Subcutaneous adipose tissue (tissue), 4 donors: ENCODE results near the gene CHN2. TPM values are rescaled to one million over a fixed set of nuclear protein-coding genes. Genes with fewer than 3 reads are reported as not detected.

ENCODE experiments used
- CTCF ChIP-seq: fragments of 450-650 bp; IDR thresholded peaks from one replicate; pipeline ENCODE4 v1.5.1; 2016; ENCODE audit warnings: low read depth, mild to moderate bottlenecking, control low read depth, antibody characterized with exemption, moderate library complexity
- total RNA-seq, 4 donors: library from RNA; depleted of rRNA; stranded (reverse); fragments of >200 nt; gene quantifications; one replicate each; pipeline ENCODE4 v1.1.0, GENCODE V29; 2016

Gene CHN2
- total RNA-seq, 4 donors from 2014 or later: 10.0 to 19.4 (median 13.8) TPM

DNA sequence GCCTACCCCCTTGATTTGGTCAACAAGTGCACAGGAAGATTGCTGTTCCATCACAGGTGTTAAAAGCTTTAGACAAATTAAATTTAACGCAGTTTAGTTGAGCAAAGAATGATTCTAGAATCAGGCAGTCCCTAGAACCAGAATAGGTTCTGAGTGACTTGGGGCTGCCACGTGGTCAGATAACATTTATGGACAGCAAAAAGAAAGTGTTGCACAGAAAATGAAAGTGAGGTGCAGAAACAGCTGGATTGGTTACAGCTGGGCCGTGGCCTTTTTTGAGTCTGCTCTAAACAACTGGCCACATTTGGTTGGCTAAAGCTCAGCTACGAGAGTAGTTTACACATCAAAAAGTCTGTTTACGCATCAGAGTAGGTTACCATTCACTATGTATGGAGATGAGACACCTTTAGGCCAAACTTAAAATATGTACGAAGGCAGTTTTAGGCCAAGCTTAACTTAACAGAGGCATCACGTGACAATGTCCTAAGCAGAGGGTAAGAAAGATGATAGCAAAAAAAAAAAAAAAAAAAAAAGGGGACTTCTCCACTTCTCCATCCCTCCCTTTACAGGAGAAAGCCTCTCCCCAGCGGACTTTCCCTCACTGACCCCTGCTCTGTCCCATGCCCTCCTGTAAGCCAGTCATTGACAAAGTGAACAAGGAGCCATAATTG is 235.8 kb downstream of the CHN2 start:
- TF ChIP-seq CTCF: no peak

- TF ChIP-seq CTCF: no peak
Measured at GRCh38 chr7:29431686-29432085, 237.1 kb downstream of the CHN2 start.

- no peak for TF ChIP-seq CTCF
Measured at GRCh38 chr7:29432721-29433120, 238.1 kb downstream of the CHN2 start.

GRCh38 chr7:29434380-29434768 is 239.8 kb downstream of the CHN2 start:
- TF ChIP-seq CTCF: no peak

GRCh38 chr7:29435167-29435566 is 240.6 kb downstream of the CHN2 start:
- TF ChIP-seq CTCF: no peak

DNA sequence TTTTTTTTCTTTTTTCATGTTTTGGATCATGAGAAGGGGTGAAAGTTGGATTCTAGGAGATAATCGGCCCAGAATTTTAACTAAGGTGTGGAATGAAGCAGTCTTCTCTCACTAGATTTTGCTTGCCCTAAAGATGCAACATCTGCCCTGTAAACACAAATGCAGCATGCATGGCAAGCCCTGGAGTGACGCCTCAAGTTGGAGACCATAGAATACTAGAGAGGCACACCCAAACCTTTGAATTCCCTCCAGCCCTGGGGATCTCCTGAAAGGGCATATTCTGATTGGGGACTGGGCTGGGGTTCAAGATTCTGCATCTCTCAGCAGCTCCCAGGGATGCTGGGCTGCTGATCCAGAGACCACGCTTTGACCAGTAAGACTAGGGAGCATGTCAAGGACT is 241.3 kb downstream of the CHN2 start:
- no peak for TF ChIP-seq CTCF

DNA sequence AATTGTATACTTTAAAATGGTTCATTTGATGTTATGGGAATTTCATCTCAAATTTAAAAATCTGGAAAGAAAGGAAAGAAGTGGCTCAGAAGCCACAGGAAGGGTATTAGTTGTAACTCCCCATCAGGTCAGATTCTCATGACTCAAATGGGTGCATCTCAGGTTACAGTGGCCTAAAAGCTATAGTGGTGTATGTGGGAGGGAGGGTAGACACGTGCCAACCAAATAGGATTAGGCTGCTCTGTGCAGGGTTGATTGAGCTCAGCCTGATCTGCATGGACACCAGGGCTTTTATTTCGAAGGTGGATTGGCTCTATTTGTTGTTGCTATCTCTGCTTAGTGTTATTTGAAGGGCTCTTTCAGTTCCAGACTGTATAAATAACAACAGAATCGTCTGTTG is 247.6 kb downstream of the CHN2 start:
- no peak for TF ChIP-seq CTCF
